ENCODE results near the gene CREBZF.

Gene CREBZF, protein sequence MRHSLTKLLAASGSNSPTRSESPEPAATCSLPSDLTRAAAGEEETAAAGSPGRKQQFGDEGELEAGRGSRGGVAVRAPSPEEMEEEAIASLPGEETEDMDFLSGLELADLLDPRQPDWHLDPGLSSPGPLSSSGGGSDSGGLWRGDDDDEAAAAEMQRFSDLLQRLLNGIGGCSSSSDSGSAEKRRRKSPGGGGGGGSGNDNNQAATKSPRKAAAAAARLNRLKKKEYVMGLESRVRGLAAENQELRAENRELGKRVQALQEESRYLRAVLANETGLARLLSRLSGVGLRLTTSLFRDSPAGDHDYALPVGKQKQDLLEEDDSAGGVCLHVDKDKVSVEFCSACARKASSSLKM

DNA sequence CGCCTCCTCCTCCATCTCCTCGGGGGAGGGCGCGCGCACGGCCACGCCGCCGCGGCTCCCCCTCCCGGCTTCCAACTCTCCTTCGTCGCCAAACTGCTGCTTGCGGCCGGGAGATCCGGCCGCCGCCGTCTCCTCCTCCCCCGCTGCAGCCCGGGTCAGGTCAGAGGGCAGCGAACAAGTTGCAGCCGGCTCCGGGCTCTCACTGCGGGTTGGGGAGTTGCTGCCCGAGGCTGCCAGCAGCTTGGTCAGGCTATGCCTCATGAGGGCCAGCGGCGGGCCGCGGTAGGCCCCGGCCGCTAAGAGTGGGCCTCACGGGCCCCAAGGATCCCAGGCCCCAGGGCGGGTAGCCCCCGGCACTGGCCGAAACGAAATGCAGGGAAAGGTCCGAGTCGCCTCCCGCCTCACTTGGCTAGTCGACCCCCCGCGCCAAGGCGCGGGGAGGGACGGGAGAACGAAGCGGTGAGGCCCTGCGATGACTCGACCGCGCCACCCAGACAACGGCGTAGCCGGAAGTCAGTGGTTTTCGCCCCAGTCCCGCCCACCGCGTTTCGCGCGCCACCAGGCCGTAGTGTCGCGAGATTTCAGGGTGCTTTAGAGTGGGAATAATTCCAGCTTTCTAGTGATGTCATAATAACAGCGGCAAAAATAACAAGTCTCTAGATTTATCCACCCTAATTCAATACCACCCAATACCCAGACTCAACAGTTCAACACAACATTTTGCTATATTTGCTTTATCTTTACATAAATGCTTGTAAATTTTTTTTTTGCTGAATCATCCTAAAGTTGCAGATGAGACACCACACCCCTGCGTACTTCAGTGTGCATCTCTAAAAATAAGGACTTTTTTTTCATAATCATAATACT is at the start of gene CREBZF:
Gene CREBZF (minus strand): TSS at position 515 of the 867 bp plus-strand sequence. CDS start 254 bp downstream, at position 261.
- peak; percentile 96 to 98 for DNase-seq
- TF ChIP-seq POLR2A (IDR thresholded peaks at IDR 0.05; ENCODE audit: low read length) (peak; percentile 95), GATA1 (IDR thresholded peaks at IDR 0.05; ENCODE audit: low read depth, low read length) (no peak)

DNA sequence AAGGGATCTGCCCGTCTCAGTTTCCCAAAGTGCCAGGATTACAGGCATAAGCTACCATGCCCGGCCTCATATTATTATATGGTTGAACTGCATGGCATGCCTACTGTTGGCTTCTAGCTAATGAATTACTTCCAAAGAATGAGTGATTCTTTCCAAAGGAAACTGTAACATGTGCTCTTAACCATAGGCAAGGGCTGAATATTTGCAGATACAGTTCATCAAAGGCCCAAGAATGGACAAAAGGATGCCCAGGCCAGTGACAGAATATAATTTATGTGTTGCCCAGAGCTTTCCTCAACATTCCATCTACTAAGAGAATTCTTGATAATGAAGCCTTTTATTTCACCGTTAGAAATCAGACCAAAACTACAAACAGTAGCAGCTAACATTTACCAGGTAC is 48.0 kb upstream of the CREBZF start:
- no peak for DNase-seq
- TF ChIP-seq GATA1 (IDR thresholded peaks at IDR 0.05; ENCODE audit: low read depth, low read length), result no peak
- no peak for TF ChIP-seq POLR2A (IDR thresholded peaks at IDR 0.05; ENCODE audit: low read length)

DNA sequence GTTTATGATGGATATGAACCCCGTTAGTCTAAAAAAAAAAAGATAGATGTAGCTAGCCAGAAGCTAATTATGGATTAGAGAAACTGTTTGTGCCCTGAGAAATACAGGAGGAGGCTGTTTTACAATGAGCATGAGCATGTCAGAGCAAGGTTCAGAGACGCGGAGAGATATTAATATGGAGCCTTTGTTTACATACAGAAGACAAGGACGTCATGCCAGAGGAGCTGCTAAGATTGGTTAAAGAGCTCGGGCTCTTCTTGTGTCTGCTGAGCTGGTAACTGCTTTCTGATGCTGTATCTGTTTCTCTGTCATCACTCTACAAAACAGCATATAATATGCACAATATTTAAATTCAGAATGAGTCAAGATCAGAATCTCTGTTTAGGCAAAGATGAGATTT is 46.0 kb upstream of the CREBZF start:
- TF ChIP-seq GATA1 (IDR thresholded peaks at IDR 0.05; ENCODE audit: low read depth, low read length) (no peak), POLR2A (IDR thresholded peaks at IDR 0.05; ENCODE audit: low read length) (no peak)
- no peak for DNase-seq

DNA sequence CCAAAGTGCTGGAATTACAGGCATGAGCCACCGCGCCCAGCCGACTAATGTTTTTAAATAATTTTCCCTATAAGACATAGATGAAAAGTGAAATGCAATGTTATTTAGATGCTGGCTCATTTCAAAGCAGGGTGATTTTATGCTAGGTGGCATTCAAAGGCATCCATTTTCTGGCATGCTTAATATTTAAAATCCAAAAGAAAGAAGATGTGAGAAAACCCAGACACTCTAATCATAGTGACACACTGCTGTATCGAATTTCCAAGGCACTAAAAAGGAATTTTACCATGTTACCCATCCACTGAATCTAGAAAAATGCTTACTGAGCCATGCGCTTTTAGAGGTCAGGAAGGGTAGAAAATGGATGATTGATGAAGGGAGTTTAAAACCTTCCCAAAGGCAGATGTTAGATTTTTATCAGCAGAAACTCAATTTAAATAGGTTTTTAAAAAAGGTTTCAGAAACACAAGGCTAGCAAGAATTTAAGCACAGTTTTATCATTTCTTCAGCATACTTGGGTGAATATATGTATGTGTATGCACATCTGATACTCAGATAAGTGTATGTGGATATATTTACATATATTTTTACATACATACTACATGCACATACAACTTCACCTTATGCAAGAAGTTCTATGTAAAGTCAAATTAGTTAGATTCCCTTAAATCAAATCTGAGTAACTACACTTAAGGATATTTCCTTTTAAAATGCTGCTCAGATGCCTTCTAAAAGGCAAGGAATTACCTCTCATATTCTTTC is 45.2 kb upstream of the CREBZF start:
- TF ChIP-seq POLR2A (IDR thresholded peaks at IDR 0.05; ENCODE audit: low read length) (no peak), GATA1 (IDR thresholded peaks at IDR 0.05; ENCODE audit: low read depth, low read length) (no peak)
- DNase-seq, result no peak

DNA sequence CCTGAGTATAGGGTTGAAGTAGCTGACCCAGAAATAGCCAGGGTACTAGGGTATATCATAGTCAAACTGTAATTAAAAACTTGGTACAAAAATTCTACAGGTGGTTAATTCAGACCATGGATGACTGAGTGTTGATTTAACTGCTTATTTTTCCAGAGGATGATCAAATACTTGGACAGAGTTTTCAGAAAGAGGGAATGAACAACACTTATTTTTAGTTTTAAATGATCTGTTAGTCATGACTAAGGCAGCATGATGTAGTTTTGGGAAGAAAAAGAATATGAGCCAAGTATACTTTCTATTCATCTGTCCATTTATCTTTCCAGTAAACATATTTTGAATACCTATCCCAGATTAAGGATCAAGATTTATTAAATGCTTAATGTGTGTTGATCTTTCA is 40.9 kb upstream of the CREBZF start:
- no peak for DNase-seq
- TF ChIP-seq POLR2A (IDR thresholded peaks at IDR 0.05; ENCODE audit: low read length), result no peak
- TF ChIP-seq GATA1 (IDR thresholded peaks at IDR 0.05; ENCODE audit: low read depth, low read length), result no peak

DNA sequence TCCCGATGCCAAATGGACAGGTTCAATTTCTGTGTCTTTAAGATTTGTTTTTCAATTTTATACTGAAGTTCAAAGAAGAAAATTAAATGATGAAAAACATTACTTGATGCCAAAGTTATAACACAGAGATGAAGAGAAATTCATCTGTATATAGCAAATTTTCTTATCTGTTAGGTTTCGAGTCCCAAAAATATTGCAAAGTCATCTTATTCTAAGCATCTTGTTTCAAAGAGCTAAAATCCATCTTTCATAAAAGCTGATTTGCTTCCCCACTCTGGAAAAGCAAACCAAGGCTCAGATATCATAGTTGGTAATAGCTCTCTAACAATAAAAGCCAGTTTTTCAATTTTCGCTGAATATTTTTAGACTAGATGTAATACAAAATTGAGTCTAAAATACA is 40.0 kb upstream of the CREBZF start:
- TF ChIP-seq GATA1 (IDR thresholded peaks at IDR 0.05; ENCODE audit: low read depth, low read length), result no peak
- no peak for TF ChIP-seq POLR2A (IDR thresholded peaks at IDR 0.05; ENCODE audit: low read length)

DNA sequence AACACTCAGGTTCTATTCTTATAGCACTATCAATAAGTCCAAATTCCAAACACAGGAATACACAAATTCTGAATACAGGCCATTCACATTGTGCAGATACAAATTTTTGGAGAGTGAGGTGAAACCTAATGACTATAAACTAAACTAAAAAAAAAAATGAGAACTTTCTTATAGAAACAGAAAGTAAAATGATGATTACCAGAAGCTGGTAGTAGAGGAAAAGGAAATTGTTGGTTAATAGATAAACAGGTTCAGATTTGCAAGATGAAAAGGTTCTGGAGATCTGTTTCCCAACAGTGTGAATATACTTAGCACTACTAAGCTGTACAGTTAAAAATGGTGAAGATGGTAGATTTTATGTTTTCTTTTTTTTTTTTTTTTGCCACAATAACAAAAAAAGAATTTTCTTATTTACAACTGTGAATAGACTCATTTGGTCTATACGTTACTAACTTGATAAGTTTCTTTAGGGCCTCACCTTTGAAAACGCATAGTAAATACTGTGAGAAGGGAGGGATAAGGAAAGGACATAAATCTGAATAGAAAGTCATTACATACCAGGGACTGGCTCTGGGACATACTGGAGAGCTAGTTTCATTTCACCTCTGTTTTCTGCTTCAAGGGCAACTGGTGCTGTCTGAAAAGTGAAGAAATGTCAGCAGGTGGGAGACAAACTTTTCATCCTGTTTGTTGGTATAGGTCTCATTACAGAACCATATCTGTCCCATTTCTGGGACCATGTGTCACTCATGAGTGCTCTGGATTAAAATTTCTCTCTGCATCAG is 35.2 kb upstream of the CREBZF start:
- TF ChIP-seq GATA1 (IDR thresholded peaks at IDR 0.05; ENCODE audit: low read depth, low read length), result no peak
- TF ChIP-seq POLR2A (IDR thresholded peaks at IDR 0.05; ENCODE audit: low read length), result no peak
- no peak for DNase-seq

More for the DNA sequence above, 40.0 kb upstream of the CREBZF start:
- no peak for DNase-seq

DNA sequence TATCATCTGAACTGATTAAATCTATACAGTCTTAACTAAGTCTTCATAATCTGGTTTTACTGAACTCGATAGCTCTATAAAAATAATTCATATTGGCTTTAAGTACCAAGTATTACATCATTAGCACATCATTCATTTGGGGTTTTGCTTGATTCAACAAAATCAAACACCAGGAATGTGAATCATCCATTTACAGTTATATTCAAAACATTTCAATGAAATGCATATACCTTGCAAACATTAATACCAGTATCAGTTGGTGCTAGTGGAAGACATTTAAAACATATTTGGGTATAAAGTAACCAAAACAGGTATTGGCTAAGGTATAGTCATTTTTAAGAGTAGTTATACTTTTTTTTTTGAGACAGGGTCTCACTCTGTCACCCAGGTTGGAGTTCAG is 33.3 kb upstream of the CREBZF start:
- DNase-seq, result no peak
- TF ChIP-seq POLR2A (IDR thresholded peaks at IDR 0.05; ENCODE audit: low read length) (no peak), GATA1 (IDR thresholded peaks at IDR 0.05; ENCODE audit: low read depth, low read length) (no peak)

DNA sequence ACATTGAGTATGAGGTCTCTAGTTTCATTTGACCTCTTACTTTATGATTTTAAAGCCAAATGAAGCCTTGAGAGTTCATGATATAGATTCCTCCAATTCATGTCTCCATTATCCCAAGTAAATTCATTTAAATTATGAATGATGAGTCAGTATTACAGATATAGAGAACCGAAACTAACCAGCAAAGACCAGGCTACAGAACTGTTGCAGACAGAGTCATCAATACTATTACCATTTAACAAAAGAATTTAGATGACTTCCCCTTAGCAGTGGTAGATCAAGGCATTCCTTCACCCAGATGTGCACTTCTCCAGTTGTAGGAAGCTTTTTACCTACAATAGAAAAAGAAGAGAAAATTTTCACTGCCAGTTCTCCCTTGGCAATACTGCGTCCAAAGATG is 32.8 kb upstream of the CREBZF start:
- DNase-seq, result no peak
- TF ChIP-seq POLR2A (IDR thresholded peaks at IDR 0.05; ENCODE audit: low read length) (no peak), GATA1 (IDR thresholded peaks at IDR 0.05; ENCODE audit: low read depth, low read length) (no peak)

DNA sequence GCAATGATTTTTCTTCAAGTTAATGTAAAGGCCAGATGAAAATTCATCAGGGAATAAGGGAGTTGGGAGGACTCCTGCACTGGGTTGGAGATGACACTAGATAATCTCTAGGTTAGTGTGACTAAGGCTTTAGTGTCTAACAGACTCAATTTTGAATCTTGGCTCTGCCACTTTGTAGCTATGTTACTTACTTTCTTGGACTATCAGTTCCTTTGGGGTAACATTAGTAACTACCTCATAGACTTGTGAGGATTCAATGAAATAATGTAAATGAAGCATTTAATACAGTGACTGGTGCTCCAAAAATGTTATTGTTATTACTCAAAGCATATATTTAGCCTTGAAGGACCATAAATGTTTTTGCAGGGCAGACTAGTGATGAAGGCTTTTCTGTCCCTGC is 30.6 kb upstream of the CREBZF start:
- TF ChIP-seq POLR2A (IDR thresholded peaks at IDR 0.05; ENCODE audit: low read length) (no peak), GATA1 (IDR thresholded peaks at IDR 0.05; ENCODE audit: low read depth, low read length) (no peak)
- DNase-seq, result no peak

DNA sequence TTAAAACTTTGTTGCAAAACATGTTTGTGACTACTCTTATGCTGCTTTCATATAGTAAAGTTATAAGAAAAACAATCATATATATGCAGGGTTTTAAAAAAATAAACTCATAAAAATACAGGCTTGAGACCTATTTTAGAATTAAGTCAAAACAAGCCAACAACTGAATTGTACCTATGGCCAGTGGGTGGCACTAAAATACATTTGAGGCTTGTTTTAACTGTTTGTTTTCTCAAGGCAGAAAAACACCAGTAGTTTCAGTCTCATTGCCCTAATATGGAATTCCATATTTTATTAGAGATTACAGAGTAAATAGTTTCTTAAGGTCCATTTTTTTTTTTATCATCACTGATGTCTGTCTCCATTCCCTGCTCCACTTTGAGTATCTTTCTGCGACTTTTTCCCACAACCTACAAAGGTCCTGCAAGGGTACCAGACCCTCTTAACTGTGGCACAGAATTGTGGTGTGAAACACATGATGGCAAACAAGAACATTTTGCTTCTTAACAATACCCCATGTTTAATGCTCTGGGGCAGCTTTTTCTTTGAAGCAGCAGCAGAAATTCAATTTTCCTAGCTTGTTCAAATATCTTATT is 29.6 kb upstream of the CREBZF start:
- peak; percentile 43 to 47 for DNase-seq
- no peak for TF ChIP-seq POLR2A (IDR thresholded peaks at IDR 0.05; ENCODE audit: low read length)
- no peak for TF ChIP-seq GATA1 (IDR thresholded peaks at IDR 0.05; ENCODE audit: low read depth, low read length)

DNA sequence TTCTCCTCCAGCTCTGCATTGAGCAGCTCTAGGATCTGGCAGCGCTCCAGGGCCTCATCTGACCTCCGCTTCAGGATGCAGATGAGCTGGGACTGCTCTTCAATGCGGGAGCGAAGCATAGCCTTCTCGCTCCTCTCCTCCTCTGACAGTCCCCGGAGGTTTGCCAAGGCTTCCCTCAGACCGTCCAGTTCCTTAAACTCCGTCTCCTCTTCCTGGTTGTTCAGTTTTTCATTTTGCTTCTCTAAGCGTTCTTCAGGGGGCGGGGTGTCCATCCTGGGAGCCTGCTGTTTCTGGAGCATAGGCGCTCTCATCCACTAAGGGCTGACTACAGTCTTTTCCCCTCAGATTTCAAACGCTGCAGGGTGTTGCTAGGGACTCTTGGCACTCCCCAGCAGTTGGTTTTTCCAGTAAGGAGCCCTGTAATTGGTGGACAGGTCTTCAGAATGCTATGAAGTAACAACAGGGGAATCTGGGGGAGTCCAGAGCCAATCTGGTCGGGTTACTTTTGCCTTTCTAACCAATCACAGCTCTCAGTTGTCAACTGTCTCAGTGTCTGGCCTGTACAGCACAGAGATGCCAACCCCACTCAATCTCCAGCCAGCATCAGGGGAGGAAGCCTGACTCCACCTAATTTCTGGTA is 21.0 kb upstream of the CREBZF start, which contains the start of gene CCDC89:
Gene CCDC89 (minus strand): TSS at position 376 of the 640 bp plus-strand sequence. CDS start 65 bp downstream, at position 311.
- TF ChIP-seq GATA1 (IDR thresholded peaks at IDR 0.05; ENCODE audit: low read depth, low read length), result no peak
- TF ChIP-seq POLR2A (IDR thresholded peaks at IDR 0.05; ENCODE audit: low read length), result no peak
- DNase-seq, result no peak

Measured in erythroblast (primary cell).